H1 (cell line): ENCODE data around the gene ZC3H11A. TPM values are rescaled to one million over a fixed set of nuclear protein-coding genes. Genes with fewer than 3 reads are reported as not detected.

Experiments used
- CTCF ChIA-PET: fragments of 300-600 bp; sonication (Branson Sonifier 250); formaldehyde crosslinking; loops from one replicate; lab custom pipeline; 2021; ENCODE audit not compliant: partially characterized antibody; lab: Charles Lee
- POLR2A ChIA-PET: fragments of 300-600 bp; sonication (Branson Sonifier 250); formaldehyde crosslinking; loops from one replicate; lab custom pipeline; 2021; ENCODE audit warnings: inconsistent platforms; ENCODE audit not compliant: partially characterized antibody; lab: Charles Lee
- DNase-seq, 2 experiments: peaks; one replicate each; pipeline versions ENCODE4 v3.0.0 to v3.0.0-alpha.2; 2010 to 2022; ENCODE audit warnings: low spot score in 2 of 2, low read depth in 1 of 2, mixed read lengths in 1 of 2
- FAIRE-seq: peaks from 2 replicates; lab custom pipeline; 2011; peaks lifted over from hg19 to GRCh38; lab: Jason Lieb, UNC
- H2AFZ ChIP-seq: 2 replicates; pipeline ENCODE4 v1.8.1; 2012; ENCODE audit warnings: low read length, inconsistent platforms
- H2AK5ac ChIP-seq: 2 replicates; pipeline ENCODE4 v1.6.1; 2013; ENCODE audit warnings: low read depth, low read length
- H2BK120ac ChIP-seq: replicated peaks from 2 replicates; pipeline ENCODE3; 2013; ENCODE audit warnings: low read depth, low read length, inconsistent platforms
- H2BK12ac ChIP-seq: 2 replicates; pipeline ENCODE4 v1.6.1; 2013; ENCODE audit warnings: low read depth, low read length
- H2BK15ac ChIP-seq: 2 replicates; pipeline ENCODE4 v1.6.1; 2013; ENCODE audit warnings: low read length
- H2BK20ac ChIP-seq: 2 replicates; pipeline ENCODE4 v1.6.1; 2013; ENCODE audit warnings: low read length
- H2BK5ac ChIP-seq: 2 replicates; pipeline ENCODE4 v1.6.1; 2013; ENCODE audit warnings: low read depth, low read length
- H3K14ac ChIP-seq: 2 replicates; pipeline ENCODE4 v1.6.1; 2013; ENCODE audit warnings: inconsistent platforms; ENCODE audit not compliant: insufficient read length
- H3K18ac ChIP-seq: 2 replicates; pipeline ENCODE4 v1.6.1; 2013; ENCODE audit warnings: low read length; ENCODE audit errors: extremely low read depth
- H3K23ac ChIP-seq: 2 replicates; pipeline ENCODE4 v1.6.1; 2013; ENCODE audit warnings: inconsistent platforms; ENCODE audit not compliant: insufficient read length
- H3K23me2 ChIP-seq: 2 replicates; pipeline ENCODE4 v1.6.1; 2013; ENCODE audit warnings: low read depth, low read length
- H3K27ac ChIP-seq: 2 replicates; pipeline ENCODE4 v1.6.1; 2011; ENCODE audit warnings: low read depth, low read length, inconsistent platforms
- H3K27me3 ChIP-seq, 4 experiments: replicated peaks in 1 of 4; 1 replicate in 1 of 4; 2 replicates in 3 of 4; pipeline versions ENCODE4 v1.6.1 to v1.8.1; 2011 to 2013; ENCODE audit warnings: low read length in 3 of 4, mild to moderate bottlenecking in 3 of 4, inconsistent platforms in 2 of 4, mixed read lengths in 2 of 4, moderate library complexity in 1 of 4; ENCODE audit not compliant: control insufficient read depth in 3 of 4, insufficient read depth in 3 of 4; ENCODE audit errors: extremely low read depth in 1 of 4
- H3K36me3 ChIP-seq, 4 experiments: 2 replicates each; pipeline versions ENCODE4 v1.6.1 to v1.8.1; 2011 to 2013; ENCODE audit warnings: mild to moderate bottlenecking in 4 of 4, low read length in 3 of 4, moderate library complexity in 2 of 4, control low read depth in 1 of 4, inconsistent platforms in 1 of 4; ENCODE audit not compliant: insufficient read depth in 4 of 4, control insufficient read depth in 2 of 4
- H3K4ac ChIP-seq: replicated peaks from 2 replicates; pipeline ENCODE3; 2013; ENCODE audit warnings: low read length, low read depth, mixed read lengths, inconsistent platforms; ENCODE audit not compliant: insufficient read length
- H3K4me1 ChIP-seq, 4 experiments: replicated peaks in 1 of 4; 1 replicate in 1 of 4; 2 replicates in 3 of 4; pipeline versions ENCODE4 v1.6.1 to v1.8.1; 2011 to 2013; ENCODE audit warnings: low read length in 3 of 4, inconsistent platforms in 2 of 4, mixed read lengths in 1 of 4; ENCODE audit not compliant: insufficient read depth in 4 of 4, control insufficient read depth in 3 of 4
- H3K4me2 ChIP-seq, 2 experiments: 2 replicates each; pipeline versions ENCODE4 v1.6.1 to v1.8.1; 2011 to 2013; ENCODE audit warnings: low read depth in 2 of 2, low read length in 2 of 2, control low read depth in 1 of 2, inconsistent platforms in 1 of 2, mild to moderate bottlenecking in 1 of 2; ENCODE audit not compliant: insufficient read depth in 1 of 2
- H3K4me3 ChIP-seq, 4 experiments: fragments of 200-600, 300-600 bp in 1 of 4; sonication (generic), shearing (Covaris generic), sonication (Bioruptor Twin) in 1 of 4; 2 replicates each; pipeline versions ENCODE4 v1.5.1 to v1.8.1; 2011 to 2016; ENCODE audit warnings: low read length in 4 of 4, low read depth in 3 of 4, control low read depth in 2 of 4, inconsistent platforms in 2 of 4, mild to moderate bottlenecking in 2 of 4, mixed read lengths in 1 of 4, moderate library complexity in 1 of 4; ENCODE audit not compliant: insufficient read depth in 2 of 4; ENCODE audit errors: extremely low read depth in 1 of 4
- H3K56ac ChIP-seq: replicated peaks from 2 replicates; pipeline ENCODE3; 2013; ENCODE audit warnings: low read depth, mild to moderate bottlenecking, mixed read lengths, low read length, inconsistent platforms; ENCODE audit not compliant: insufficient read length
- H3K79me1 ChIP-seq: 2 replicates; pipeline ENCODE4 v1.6.1; 2013; ENCODE audit warnings: low read depth, low read length, control low read depth
- H3K79me2 ChIP-seq, 2 experiments: 2 replicates each; pipeline versions ENCODE4 v1.6.1 to v1.8.1; 2012 to 2013; ENCODE audit warnings: low read length in 2 of 2, mild to moderate bottlenecking in 2 of 2, inconsistent platforms in 1 of 2; ENCODE audit not compliant: insufficient read depth in 2 of 2, control insufficient read depth in 1 of 2
- H3K9ac ChIP-seq, 4 experiments: replicated peaks in 1 of 4; 1 replicate in 1 of 4; 2 replicates in 3 of 4; pipeline versions ENCODE4 v1.6.1 to v1.8.1; 2011 to 2013; ENCODE audit warnings: low read depth in 3 of 4, low read length in 3 of 4, control low read depth in 2 of 4, mild to moderate bottlenecking in 2 of 4, moderate library complexity in 2 of 4, inconsistent platforms in 1 of 4; ENCODE audit errors: extremely low read depth in 1 of 4
- H3K9me3 ChIP-seq, 2 experiments: 2 replicates each; pipeline versions ENCODE4 v1.6.1 to v1.8.1; 2012 to 2013; ENCODE audit warnings: mild to moderate bottlenecking in 2 of 2, moderate library complexity in 2 of 2, control low read depth in 1 of 2, inconsistent platforms in 1 of 2, low read depth in 1 of 2, low read length in 1 of 2, mixed read lengths in 1 of 2; ENCODE audit not compliant: insufficient read depth in 2 of 2
- H4K20me1 ChIP-seq, 2 experiments: replicated peaks in 1 of 2; 2 replicates each; pipeline versions ENCODE3 to v1.8.1; 2011 to 2013; ENCODE audit warnings: inconsistent platforms in 2 of 2, low read length in 2 of 2, mild to moderate bottlenecking in 1 of 2; ENCODE audit not compliant: insufficient read depth in 2 of 2, control insufficient read depth in 1 of 2
- H4K5ac ChIP-seq: 2 replicates; pipeline ENCODE4 v1.6.1; 2013; ENCODE audit warnings: low read length, low read depth, mixed read lengths, inconsistent platforms; ENCODE audit not compliant: insufficient read length
- H4K8ac ChIP-seq: 2 replicates; pipeline ENCODE4 v1.8.0; 2013; ENCODE audit warnings: mild to moderate bottlenecking, moderate library complexity, low read length, inconsistent platforms; ENCODE audit not compliant: insufficient read depth; ENCODE audit errors: extremely low read depth
- H4K91ac ChIP-seq: replicated peaks from 2 replicates; pipeline ENCODE3; 2013; ENCODE audit warnings: low read length, mixed read lengths, inconsistent platforms; ENCODE audit not compliant: insufficient read length
- BACH1 ChIP-seq: IDR thresholded peaks from 2 replicates; pipeline ENCODE4 v1.6.1; 2012; ENCODE audit warnings: low read length, improper control_type of control experiment
- BRCA1 ChIP-seq: IDR thresholded peaks from 2 replicates; pipeline ENCODE4 v1.6.1; 2012; ENCODE audit warnings: low read depth, low read length, improper control_type of control experiment
- CBX5 ChIP-seq: fragments of 300-800, 300-1000 bp; sonication (generic); IDR thresholded peaks from 2 replicates; pipeline ENCODE4 v1.7.1; 2016; ENCODE audit warnings: antibody characterized with exemption, low read length, low read depth
- EZH2 ChIP-seq: fragments of 200-600 bp; sonication (generic); IDR thresholded peaks from 2 replicates; pipeline ENCODE4 v1.7.1; 2012; ENCODE audit warnings: low read depth, mild to moderate bottlenecking, moderate library complexity, low read length, inconsistent platforms; ENCODE audit not compliant: severe bottlenecking
- FOSL1 ChIP-seq: IDR thresholded peaks from 2 replicates; pipeline ENCODE4 v1.6.1; 2011; ENCODE audit warnings: mild to moderate bottlenecking, low read depth, low read length, moderate library complexity; ENCODE audit not compliant: insufficient read depth
- HDAC2 ChIP-seq, 2 experiments: fragments of 300-600 bp in 1 of 2; sonication (generic) in 1 of 2; IDR thresholded peaks; 2 replicates each; pipeline ENCODE4 v1.6.1; 2011 to 2012; ENCODE audit warnings: low read depth in 2 of 2, low read length in 2 of 2, mild to moderate bottlenecking in 2 of 2, moderate library complexity in 2 of 2, borderline replicate concordance in 1 of 2, inconsistent platforms in 1 of 2
- HDAC6 ChIP-seq: IDR thresholded peaks from one replicate; pipeline ENCODE4 v1.7.1; 2012; ENCODE audit warnings: low read depth, mild to moderate bottlenecking, inconsistent platforms, low read length, moderate library complexity
- NANOG ChIP-seq: IDR thresholded peaks from 2 replicates; pipeline ENCODE4 v1.6.1; 2011; ENCODE audit warnings: low read length, low read depth, mild to moderate bottlenecking, inconsistent platforms; ENCODE audit not compliant: insufficient read depth, poor library complexity, severe bottlenecking
- RNF2 ChIP-seq: fragments of 200-900, 300-1000 bp; sonication (generic); IDR thresholded peaks from 2 replicates; pipeline ENCODE4 v1.7.1; 2016; ENCODE audit warnings: borderline replicate concordance, low read depth, mild to moderate bottlenecking, antibody characterized with exemption, low read length; ENCODE audit not compliant: poor library complexity, severe bottlenecking; ENCODE audit errors: missing control alignments
- SIRT6 ChIP-seq: IDR thresholded peaks from one replicate; pipeline ENCODE4 v1.7.1; 2012; ENCODE audit warnings: low read length, inconsistent platforms
- SRF ChIP-seq: IDR thresholded peaks from 2 replicates; pipeline ENCODE4 v1.6.1; 2011; ENCODE audit warnings: mild to moderate bottlenecking, low read depth, low read length, moderate library complexity
- TAF1 ChIP-seq: IDR thresholded peaks from 2 replicates; pipeline ENCODE4 v1.6.1; 2011; ENCODE audit warnings: mild to moderate bottlenecking, low read depth, low read length
- TEAD4 ChIP-seq: IDR thresholded peaks from 2 replicates; pipeline ENCODE4 v1.6.1; 2012; ENCODE audit warnings: low read depth, low read length, inconsistent platforms, mixed read lengths
- WGBS, 2 experiments: shearing (Covaris generic) in 1 of 2; methylation state at CpG; one replicate each; pipeline versions ENCODE4 v1.1.6 to v1.1.7; 2013 to 2015; ENCODE audit warnings: low lambda C conversion rate in 2 of 2, mixed read lengths in 2 of 2, inconsistent platforms in 1 of 2, low coverage in 1 of 2, missing lambda C conversion rate in 1 of 2; ENCODE audit not compliant: insufficient replicate concordance in 2 of 2, insufficient coverage in 1 of 2, insufficient read length in 1 of 2; ENCODE audit errors: extremely low coverage in 1 of 2, missing lambda C conversion rate in 1 of 2; 5-methylcytosine and 5-hydroxymethylcytosine counted together
- polyA plus RNA-seq, 7 experiments: library from polyadenylated mRNA; depleted of rRNA in 3 of 7; stranded (reverse) in 5 of 7; unstranded in 2 of 7; fragments of >200 nt in 5 of 7; fragments of 200-250 nt in 2 of 7; gene quantifications; 1 replicate in 5 of 7; 2 replicates in 1 of 7; 4 replicates in 1 of 7; pipeline versions ENCODE4 v1.2.1 to v1.2.3, GENCODE V29; 2011 to 2013; ENCODE audit warnings: missing spikeins in 2 of 7, mixed read lengths in 2 of 7
- total RNA-seq: library from RNA; stranded (reverse); fragmentation: NEBNext Ultra II Directional; extraction: Animal tissue kit (Norgen Biotek cat#: 25700); gene quantifications from 2 replicates; pipeline ENCODE4 v1.2.1, GENCODE V29; 2021

The ZC3H11A gene
- total and polyA plus RNA-seq, 2 of the 8 experiments (the other 6 are each of a cell fraction or from before 2014, with no cell fraction given) = 37.2 to 105 TPM

GRCh38 chr1:203754455-203754864, 41.0 kb upstream of the ZC3H11A start:
- Histone ChIP-seq H3K18ac (no peak overlapping the region), H3K4me3 (no peak overlapping the region), H3K4me1 (no peaks in the 10 kb centered on the region; a peak in 2 of 7 replicates), H4K20me1 (no peaks in the 10 kb centered on the region), H2AK5ac (no peak overlapping the region), H2BK15ac (no peak overlapping the region), H2BK120ac (no peak overlapping the region), H3K27ac (no peak overlapping the region), H4K5ac (no peak overlapping the region), H3K79me2 (no peaks in the 10 kb centered on the region), H4K91ac (no peak overlapping the region), H2BK20ac (0 out of 2 replicates have a peak overlapping the region, but pooled peaks have one; percentile 32), H3K23me2 (no peaks in the 10 kb centered on the region), H2BK12ac (0 out of 2 replicates have a peak overlapping the region, but pooled peaks have one; percentile 17), H2BK5ac (no peak overlapping the region), H3K4ac (no peak overlapping the region), H3K14ac (no peak overlapping the region), H3K27me3 (no peaks in the 10 kb centered on the region), H2AFZ (peak overlapping the region; percentile 42; the same call in 1 of the 2 replicates), H3K36me3 (no peaks in the 10 kb centered on the region), H3K23ac (no peak overlapping the region), H3K4me2 (no peak overlapping the region), H3K9me3 (no peaks in the 10 kb centered on the region), H3K79me1 (no peaks in the 10 kb centered on the region), H4K8ac (no peak overlapping the region), H3K56ac (no peak overlapping the region), H3K9ac (no peak overlapping the region)
- 90% methylated on average over 4 of the region's 4 CpGs; no CpG with 5 or more reads in 1 of the 2 experiments for WGBS, 2 experiments
- ChIA-PET CTCF (no interaction called here), POLR2A (interaction anchor here (1.3 kb wide), 1 partner anchor 52 kb away, joined by 4 read pairs; no protein-coding TSS in a partner anchor)
- FAIRE-seq (no peak), DNase-seq (no peak)
- no peak for TF ChIP-seq TAF1
- TF ChIP-seq SIRT6 = no peak
- no peak for TF ChIP-seq RNF2
- no peak for TF ChIP-seq EZH2
- no peak for TF ChIP-seq HDAC6
- no peak for TF ChIP-seq CBX5
- no peak for TF ChIP-seq TEAD4
- no peak for TF ChIP-seq BRCA1
- TF ChIP-seq BACH1 = no peak
- TF ChIP-seq SRF = no peak
- TF ChIP-seq NANOG = no peak
- TF ChIP-seq HDAC2 (IDR thresholded peaks at IDR 0.05; ENCODE audit: borderline replicate concordance in 1 of 2, low read depth in 2 of 2, low read length in 2 of 2) = no peak
- TF ChIP-seq FOSL1 = no peak
